ENCODE measurements around the gene FIZ1. TPM values are rescaled to one million over a fixed set of nuclear protein-coding genes. Genes with fewer than 3 reads are reported as not detected.

FIZ1 gene
- 5.1 and 8.9 TPM in 2 replicates for total RNA-seq

DNA sequence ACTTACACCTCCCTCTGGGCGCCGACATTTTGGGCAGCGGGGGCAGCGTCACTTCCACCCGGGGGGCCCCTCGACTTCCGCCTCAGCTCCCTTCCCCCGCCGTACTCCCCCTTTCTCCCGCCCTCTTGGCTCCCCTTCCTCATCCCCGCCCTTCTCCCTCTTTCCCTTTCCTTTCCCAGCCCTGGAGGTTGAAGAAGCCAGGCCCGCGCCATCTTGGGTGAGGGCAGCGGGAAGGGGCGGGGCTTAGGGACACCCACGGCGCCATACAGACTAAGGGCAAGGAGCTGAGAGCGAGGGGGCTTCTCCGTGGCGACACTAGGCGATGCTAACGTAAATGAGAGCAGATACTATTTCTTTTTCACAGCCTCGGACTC lies at the start of gene FIZ1:
Gene FIZ1, minus strand, starts transcription at position 50 of the 374 bp plus-strand sequence. CDS start 1,652 bp downstream, outside the sequence.

GRCh38 chr19:55647732-55648584 lies 48.6 kb upstream of the FIZ1 start, which contains the start of gene CCDC106:
TSS of gene CCDC106 (plus strand) at chr19:55648212. CDS start at chr19:55649047, 835 bp downstream.

GRCh38 chr19:55643003-55643886 lies 43.9 kb upstream of the FIZ1 start, which contains the start of gene ZNF581:
TSS of gene ZNF581 (plus strand) at chr19:55643649. CDS start at chr19:55644572, 923 bp downstream.

GRCh38 chr19:55640577-55641425 lies 41.5 kb upstream of the FIZ1 start, which contains the start of gene ZNF580:
TSS of gene ZNF580 (plus strand) at chr19:55641002. CDS start at chr19:55642509, 1,507 bp downstream.

DNA sequence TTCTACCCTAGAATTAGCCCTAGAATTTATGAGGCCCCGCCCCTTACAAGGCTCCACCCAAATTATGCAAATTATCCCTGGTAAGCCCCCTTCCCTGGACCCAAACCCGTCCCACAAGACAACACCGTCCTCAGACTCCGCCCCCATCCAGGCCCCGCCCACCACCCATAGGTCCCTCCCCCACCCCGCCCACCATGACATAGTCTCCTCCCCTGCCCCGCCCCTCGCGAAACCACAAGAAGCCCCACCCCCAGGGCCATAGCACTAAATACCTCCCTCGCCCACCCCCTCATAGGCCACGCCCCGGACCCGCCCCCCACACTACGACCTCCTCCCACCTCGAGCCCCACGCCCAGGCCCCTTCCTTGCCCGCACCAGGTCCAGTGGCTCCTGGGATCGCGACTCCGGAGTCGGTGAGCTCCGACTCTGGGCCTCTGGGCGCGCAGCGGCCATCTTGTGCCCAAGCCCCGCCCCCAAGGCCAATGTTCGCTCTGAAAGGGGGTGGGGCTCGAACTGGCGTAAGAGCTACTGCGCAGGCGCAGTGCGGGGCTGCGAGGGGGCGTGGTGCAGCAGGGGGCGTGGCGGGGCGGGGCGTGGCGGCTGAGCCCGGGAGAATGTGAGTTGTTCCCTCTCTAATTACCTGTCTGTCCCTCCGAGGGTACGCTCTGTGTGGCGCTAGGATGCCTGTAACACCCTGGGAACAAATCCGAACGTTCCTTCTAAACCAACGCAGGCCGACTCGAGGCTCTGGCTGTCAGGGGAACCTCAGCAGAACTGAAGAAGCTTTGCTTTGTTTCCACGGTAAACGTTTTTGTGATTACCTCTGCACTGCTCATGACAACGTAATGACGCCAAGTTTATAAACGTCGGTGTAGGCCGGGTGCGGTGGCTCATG lies 25.0 kb upstream of the FIZ1 start, which contains the start of gene ZNF784:
Gene ZNF784, minus strand, starts transcription at position 458 of the 895 bp plus-strand sequence. Its CDS starts 5 bp downstream, at position 453.

GRCh38 chr19:55605637-55606470 lies 6.5 kb upstream of the FIZ1 start, which contains the start of gene ZNF865:
TSS of gene ZNF865 (plus strand) at chr19:55605647. CDS start at chr19:55613619, 7,972 bp downstream.

GRCh38 chr19:55599842-55600661 lies 735 bp upstream of the FIZ1 start, which contains the start of gene ZNF524:
TSS of gene ZNF524 (plus strand) at chr19:55600288. CDS start at chr19:55602113, 1,825 bp downstream.

GRCh38 chr19:55580628-55581144 lies 18.6 kb downstream of the FIZ1 start, which contains the start of gene ZNF579:
TSS of gene ZNF579 (minus strand) at chr19:55580848. CDS start at chr19:55579639, 1,209 bp downstream.

DNA sequence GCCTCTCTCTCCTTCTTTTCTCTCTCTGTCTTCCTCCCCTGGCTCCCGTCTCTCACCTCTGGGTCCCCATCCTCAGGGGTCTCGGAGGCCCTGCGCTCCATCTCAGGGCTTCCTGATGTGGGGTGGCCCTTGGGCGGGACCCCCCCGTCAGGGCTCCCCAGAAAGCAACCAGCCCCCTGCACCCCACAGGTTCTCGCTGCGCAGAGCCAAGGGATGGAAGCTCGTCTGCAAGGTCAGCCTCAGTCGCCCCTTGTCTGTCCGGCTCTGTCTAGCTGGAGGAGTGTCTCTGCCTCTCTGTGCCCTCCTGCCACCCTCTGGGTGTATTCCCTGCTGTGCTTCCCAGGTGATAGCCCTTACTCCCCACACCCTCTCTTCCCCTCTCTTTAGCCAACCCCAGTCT lies 53.9 kb downstream of the FIZ1 start, which contains the start of gene SBK3:
Gene SBK3, minus strand, starts transcription at position 101 of the 400 bp plus-strand sequence. Its CDS starts 0 bp downstream, at position 101.

Other genes starting within 250 kb of the FIZ1 start
- gene COX6B2, start 244.8 kb downstream of the FIZ1 start, total RNA-seq, result 0.11 and 0.79 TPM in 2 replicates
- gene GARIN5B, start 236.3 kb downstream of the FIZ1 start, total RNA-seq, result 0.39 TPM in 1 of 2 replicates, not detected in the other
- gene IL11, start 229.1 kb downstream of the FIZ1 start, total RNA-seq, result 5.1 and 7.7 TPM in 2 replicates
- 2.0 TPM in 1 of 2 replicates, not detected in the other for gene TMEM190, start 222.7 kb downstream of the FIZ1 start, total RNA-seq
- 0.39 and 3.7 TPM in 2 replicates for gene TMEM238, start 215.2 kb downstream of the FIZ1 start, total RNA-seq
- 362 and 492 TPM in 2 replicates for gene RPL28, start 213.6 kb downstream of the FIZ1 start, total RNA-seq
- 30.2 and 81.9 TPM in 2 replicates for gene UBE2S, start 191.7 kb downstream of the FIZ1 start, total RNA-seq
- not detected in 2 replicates for gene SHISA7, start 156.2 kb downstream of the FIZ1 start, total RNA-seq
- gene ISOC2, start 137.9 kb downstream of the FIZ1 start, total RNA-seq, result 63.6 and 80.4 TPM in 2 replicates
- not detected in 2 replicates for gene C19orf85, start 134.8 kb downstream of the FIZ1 start, total RNA-seq
- 2.0 and 2.8 TPM in 2 replicates for gene ZNF628, start 122.9 kb downstream of the FIZ1 start, total RNA-seq
- 7.7 and 10.6 TPM in 2 replicates for gene NAT14, start 114.3 kb downstream of the FIZ1 start, total RNA-seq
- 0.22 and 1.2 TPM in 2 replicates for gene SSC5D, start 111.1 kb downstream of the FIZ1 start, total RNA-seq
- not detected in 2 replicates for gene SBK2, start 62.4 kb downstream of the FIZ1 start, total RNA-seq
- not detected in 2 replicates for gene SBK3, start 54.0 kb downstream of the FIZ1 start, total RNA-seq
- gene ZNF579, start 18.7 kb downstream of the FIZ1 start, total RNA-seq, result 7.1 and 7.6 TPM in 2 replicates
- 7.5 and 14.1 TPM in 2 replicates for gene ZNF524, start 771 bp upstream of the FIZ1 start, total RNA-seq
- 1.8 and 2.0 TPM in 2 replicates for gene ZNF865, start 6.1 kb upstream of the FIZ1 start, total RNA-seq
- gene ZNF784, start 25.0 kb upstream of the FIZ1 start, total RNA-seq, result 7.5 and 11.0 TPM in 2 replicates
- gene ZNF580, start 41.5 kb upstream of the FIZ1 start, total RNA-seq, result 8.1 and 10.2 TPM in 2 replicates
- 33.3 and 57.3 TPM in 2 replicates for gene ZNF581, start 44.1 kb upstream of the FIZ1 start, total RNA-seq
- gene CCDC106, start 48.7 kb upstream of the FIZ1 start, total RNA-seq, result 2.8 and 7.5 TPM in 2 replicates
- gene U2AF2, start 55.5 kb upstream of the FIZ1 start, total RNA-seq, result 70.3 and 84.4 TPM in 2 replicates
- 14.5 and 98.1 TPM in 2 replicates for gene EPN1, start 75.7 kb upstream of the FIZ1 start, total RNA-seq
- not detected in 2 replicates for gene NLRP9, start 138.9 kb upstream of the FIZ1 start, total RNA-seq
- not detected in 2 replicates for gene RFPL4A, start 159.6 kb upstream of the FIZ1 start, total RNA-seq
- not detected in 2 replicates for gene RFPL4AL1, start 169.6 kb upstream of the FIZ1 start, total RNA-seq
- gene NLRP11, start 232.5 kb upstream of the FIZ1 start, total RNA-seq, result not detected in 2 replicates
- not detected in 2 replicates for gene NLRP4, start 237.0 kb upstream of the FIZ1 start, total RNA-seq